ENCODE data around the gene GRIK1.

Gene GRIK1

DNA sequence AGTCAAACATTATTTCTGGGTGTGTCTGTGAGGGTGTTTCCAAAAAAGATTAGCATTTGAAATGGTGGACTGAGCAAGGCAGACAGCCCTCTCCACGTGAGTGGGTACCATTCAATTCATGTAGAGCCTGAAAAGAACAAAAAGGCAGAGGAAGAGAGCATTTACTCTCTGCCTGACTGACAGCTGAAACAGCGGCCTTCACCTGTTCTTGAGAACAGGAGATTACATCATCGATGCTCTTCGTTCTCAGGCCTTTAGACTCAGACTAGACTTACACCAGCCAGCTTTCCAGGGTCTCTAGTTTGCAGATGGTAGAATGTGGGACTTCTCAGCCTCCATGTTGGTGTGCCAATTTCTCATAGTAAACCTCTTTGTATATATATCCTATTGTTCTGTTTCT, 338.7 kb downstream of the GRIK1 start:
- Histone ChIP-seq H3K4me2 (ENCODE audit: low read length) (no peak overlapping the region), H3K79me2 (ENCODE audit: control insufficient read depth, low read length) (no peaks in the 10 kb centered on the region), H3K4me1 (ENCODE audit: control insufficient read depth, low read length) (no peaks in the 10 kb centered on the region), H3K27ac (ENCODE audit: low read depth, low read length) (no peak overlapping the region), H3K27me3 (ENCODE audit: control insufficient read depth, low read length) (no peaks in the 10 kb centered on the region), H3K4me3 (ENCODE audit: low read length) (no peak overlapping the region), H4K20me1 (ENCODE audit: control insufficient read depth, insufficient read depth, low read depth, low read length) (no peaks in the 10 kb centered on the region), H3K9me3 (ENCODE audit: control insufficient read depth, insufficient read depth, low read length) (no peaks in the 10 kb centered on the region), H3F3A (ENCODE audit: control insufficient read depth, insufficient read depth) (no peaks in the 10 kb centered on the region), H3K9me2 (replicated peaks; ENCODE audit: control insufficient read depth, low read length) (no peaks in the 10 kb centered on the region), H3K36me3 (ENCODE audit: control insufficient read depth, low read length) (no peaks in the 10 kb centered on the region)
- TF ChIP-seq, protein P1, sequence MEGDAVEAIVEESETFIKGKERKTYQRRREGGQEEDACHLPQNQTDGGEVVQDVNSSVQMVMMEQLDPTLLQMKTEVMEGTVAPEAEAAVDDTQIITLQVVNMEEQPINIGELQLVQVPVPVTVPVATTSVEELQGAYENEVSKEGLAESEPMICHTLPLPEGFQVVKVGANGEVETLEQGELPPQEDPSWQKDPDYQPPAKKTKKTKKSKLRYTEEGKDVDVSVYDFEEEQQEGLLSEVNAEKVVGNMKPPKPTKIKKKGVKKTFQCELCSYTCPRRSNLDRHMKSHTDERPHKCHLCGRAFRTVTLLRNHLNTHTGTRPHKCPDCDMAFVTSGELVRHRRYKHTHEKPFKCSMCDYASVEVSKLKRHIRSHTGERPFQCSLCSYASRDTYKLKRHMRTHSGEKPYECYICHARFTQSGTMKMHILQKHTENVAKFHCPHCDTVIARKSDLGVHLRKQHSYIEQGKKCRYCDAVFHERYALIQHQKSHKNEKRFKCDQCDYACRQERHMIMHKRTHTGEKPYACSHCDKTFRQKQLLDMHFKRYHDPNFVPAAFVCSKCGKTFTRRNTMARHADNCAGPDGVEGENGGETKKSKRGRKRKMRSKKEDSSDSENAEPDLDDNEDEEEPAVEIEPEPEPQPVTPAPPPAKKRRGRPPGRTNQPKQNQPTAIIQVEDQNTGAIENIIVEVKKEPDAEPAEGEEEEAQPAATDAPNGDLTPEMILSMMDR (IDR thresholded peaks at IDR 0.05; ENCODE audit: low read depth, low read length, poor library complexity, severe bottlenecking) = no peak
- TF ChIP-seq EZH2phosphoT487 (IDR thresholded peaks at IDR 0.05; ENCODE audit: borderline replicate concordance, low read length) = no peak

DNA sequence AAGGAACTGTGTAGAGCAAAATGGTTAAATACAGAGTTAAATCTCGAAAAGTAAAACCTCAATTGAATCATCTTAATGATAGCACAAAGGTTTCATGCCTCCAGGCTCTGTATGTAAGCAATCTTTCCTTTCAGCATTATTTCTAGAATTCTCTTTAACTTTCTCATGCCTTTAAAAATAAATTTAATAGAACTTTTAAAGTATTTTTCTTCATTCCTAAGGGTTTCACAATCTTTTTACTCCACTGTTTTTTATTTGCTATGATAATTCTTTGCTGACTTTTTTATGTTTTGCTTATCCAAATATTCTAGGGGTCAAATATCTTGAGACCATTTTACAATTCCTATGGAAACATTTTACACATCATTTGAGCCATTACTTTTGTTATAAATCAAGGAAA, 353.1 kb downstream of the GRIK1 start:
- no peaks in the 10 kb centered on the region for H4K20me1 ChIP-seq (ENCODE audit: control insufficient read depth, insufficient read depth, low read depth, low read length)
- TF ChIP-seq, protein P1 (IDR thresholded peaks at IDR 0.05; ENCODE audit: low read depth, low read length, poor library complexity, severe bottlenecking) = no peak
- TF ChIP-seq EZH2phosphoT487 (IDR thresholded peaks at IDR 0.05; ENCODE audit: borderline replicate concordance, low read length) = no peak
- H3K4me2 ChIP-seq (ENCODE audit: low read length) = no peak overlapping the region
- H3K4me3 ChIP-seq (ENCODE audit: low read length) = no peak overlapping the region
- no peaks in the 10 kb centered on the region for H3K4me1 ChIP-seq (ENCODE audit: control insufficient read depth, low read length)
- no peaks in the 10 kb centered on the region for H3K79me2 ChIP-seq (ENCODE audit: control insufficient read depth, low read length)
- no peaks in the 10 kb centered on the region for H3K9me2 ChIP-seq (replicated peaks; ENCODE audit: control insufficient read depth, low read length)
- no peak overlapping the region for H3K27ac ChIP-seq (ENCODE audit: low read depth, low read length)
- H3K27me3 ChIP-seq (ENCODE audit: control insufficient read depth, low read length) = no peaks in the 10 kb centered on the region
- H3F3A ChIP-seq (ENCODE audit: control insufficient read depth, insufficient read depth) = no peaks in the 10 kb centered on the region
- H3K9me3 ChIP-seq (ENCODE audit: control insufficient read depth, insufficient read depth, low read length) = no peaks in the 10 kb centered on the region
- H3K36me3 ChIP-seq (ENCODE audit: control insufficient read depth, low read length) = no peaks in the 10 kb centered on the region

DNA sequence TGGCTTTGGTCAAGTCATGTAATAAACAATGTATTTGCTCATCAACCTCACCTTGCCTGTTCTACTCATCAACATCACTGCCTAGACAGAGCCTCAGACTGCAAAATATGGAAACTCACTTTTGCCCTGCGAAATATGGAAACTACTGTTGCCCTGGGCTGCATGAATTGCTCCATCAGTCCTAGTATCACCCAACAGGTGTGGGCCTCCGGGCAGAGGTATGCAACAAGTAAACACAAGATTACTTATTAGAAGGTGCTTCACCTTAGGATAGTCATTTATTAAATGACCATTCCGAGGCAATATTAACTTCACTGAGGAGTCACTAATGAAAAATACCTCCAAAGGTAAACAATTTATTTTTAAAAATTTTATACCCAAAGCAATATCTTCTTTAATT, 354.3 kb downstream of the GRIK1 start:
- Histone ChIP-seq H3K36me3 (ENCODE audit: control insufficient read depth, low read length) (no peaks in the 10 kb centered on the region), H3K4me3 (ENCODE audit: low read length) (no peak overlapping the region)
- no peak for TF ChIP-seq EZH2phosphoT487 (IDR thresholded peaks at IDR 0.05; ENCODE audit: borderline replicate concordance, low read length)
- TF ChIP-seq, protein P1 (IDR thresholded peaks at IDR 0.05; ENCODE audit: low read depth, low read length, poor library complexity, severe bottlenecking) = no peak

More for the DNA sequence above, 354.3 kb downstream of the GRIK1 start:
- H3K4me2 ChIP-seq (ENCODE audit: low read length) = no peak overlapping the region
- H3K9me2 ChIP-seq (replicated peaks; ENCODE audit: control insufficient read depth, low read length) = no peaks in the 10 kb centered on the region
- H3K4me1 ChIP-seq (ENCODE audit: control insufficient read depth, low read length) = no peaks in the 10 kb centered on the region
- H3K27ac ChIP-seq (ENCODE audit: low read depth, low read length) = no peak overlapping the region
- no peaks in the 10 kb centered on the region for H3K9me3 ChIP-seq (ENCODE audit: control insufficient read depth, insufficient read depth, low read length)
- no peaks in the 10 kb centered on the region for H3K27me3 ChIP-seq (ENCODE audit: control insufficient read depth, low read length)
- no peaks in the 10 kb centered on the region for H3K79me2 ChIP-seq (ENCODE audit: control insufficient read depth, low read length)
- H3F3A ChIP-seq (ENCODE audit: control insufficient read depth, insufficient read depth) = no peaks in the 10 kb centered on the region
- no peaks in the 10 kb centered on the region for H4K20me1 ChIP-seq (ENCODE audit: control insufficient read depth, insufficient read depth, low read depth, low read length)

Data from DOHH2 (cell line).